ENCODE data around the gene CBX5. TPM values are rescaled to one million over a fixed set of nuclear protein-coding genes. Genes with fewer than 3 reads are reported as not detected.

The CBX5 gene
- total RNA-seq, 1 experiment from 2014 or later: 85.5 TPM

- H3K36me3 ChIP-seq (ENCODE audit: control insufficient read depth, insufficient read depth, low read length): no peaks in the 10 kb centered on the region
- H3K36me3 Mint-ChIP-seq (ENCODE audit: insufficient read depth, unreplicated experiment): no peaks in the 10 kb centered on the region
- intact Hi-C loops (cut with micrococcal nuclease; ENCODE audit: unreplicated experiment): no loop called here
- no peaks in the 10 kb centered on the region for H3K9me3 Mint-ChIP-seq (ENCODE audit: unreplicated experiment)
- H3K4me1 ChIP-seq: peaks cover 24% of the 10 kb centered on the region
- no peaks in the 10 kb centered on the region for H3K27me3 ChIP-seq (replicated peaks; ENCODE audit: control insufficient read depth, insufficient read depth, low read length)
- no peak for DNase-seq
- peaks cover 22% of the 10 kb centered on the region for H3K4me1 Mint-ChIP-seq (ENCODE audit: low read depth, unreplicated experiment)
- no peak overlapping the region for H3K4me3 ChIP-seq (ENCODE audit: low read depth, low read length)
- no peaks in the 10 kb centered on the region for H3K27me3 Mint-ChIP-seq (ENCODE audit: insufficient read depth, unreplicated experiment)
- BruUV-seq (replicated peaks): no TSS peak
- no peak overlapping the region for H3K4me3 Mint-ChIP-seq (ENCODE audit: unreplicated experiment)
- ChIA-PET POLR2A (no interaction called here), CTCF (interaction anchor here (0.9 to 2.3 kb wide), 4 partner anchors 15 to 208 kb away, joined by 3 to 65 read pairs (median 5); partner anchors contain the start of genes HOXC10, HOXC5 and HOXC8)
- no peak overlapping the region for H3K27ac Mint-ChIP-seq (ENCODE audit: unreplicated experiment)
- H3K9me3 ChIP-seq: no peaks in the 10 kb centered on the region
- no peak for TF ChIP-seq CTCF (IDR thresholded peaks at IDR 0.05; ENCODE audit: insufficient read depth in 1 of 2, low read depth in 1 of 2, low read length in 1 of 2, severe bottlenecking in 1 of 2, unreplicated experiment in 1 of 2)
Observed at GRCh38 chr12:54193434-54193833, 86.5 kb downstream of the CBX5 start.

GRCh38 chr12:54191550-54192022 is 88.3 kb downstream of the CBX5 start:
- H3K36me3 Mint-ChIP-seq (ENCODE audit: insufficient read depth, unreplicated experiment): peaks cover 9% of the 10 kb centered on the region
- peaks cover 16% of the 10 kb centered on the region for H3K4me1 Mint-ChIP-seq (ENCODE audit: low read depth, unreplicated experiment)
- intact Hi-C loops (cut with micrococcal nuclease; ENCODE audit: unreplicated experiment): loop anchor here (1.0 kb wide), 4 partner anchors 10 to 185 kb away; no protein-coding TSS in a partner anchor
- H3K4me1 ChIP-seq: peaks cover 37% of the 10 kb centered on the region
- H3K9me3 ChIP-seq: no peaks in the 10 kb centered on the region
- no peaks in the 10 kb centered on the region for H3K36me3 ChIP-seq (ENCODE audit: control insufficient read depth, insufficient read depth, low read length)
- H3K27ac Mint-ChIP-seq (ENCODE audit: unreplicated experiment): no peak overlapping the region
- peak; percentile 74 to 80 for TF ChIP-seq CTCF (IDR thresholded peaks at IDR 0.05; ENCODE audit: insufficient read depth in 1 of 2, low read depth in 1 of 2, low read length in 1 of 2, severe bottlenecking in 1 of 2, unreplicated experiment in 1 of 2)
- H3K9me3 Mint-ChIP-seq (ENCODE audit: unreplicated experiment): no peaks in the 10 kb centered on the region
- H3K27me3 ChIP-seq (replicated peaks; ENCODE audit: control insufficient read depth, insufficient read depth, low read length): no peaks in the 10 kb centered on the region
- no TSS peak for BruUV-seq (replicated peaks)
- POLR2A ChIA-PET: interaction anchor here (0.6 to 1.1 kb wide), 7 partner anchors 15 to 445 kb away, joined by 3 to 10 read pairs (median 3); partner anchors contain the start of genes HOXC5 and HOXC8
- H3K4me3 Mint-ChIP-seq (ENCODE audit: unreplicated experiment): no peak overlapping the region
- H3K27me3 Mint-ChIP-seq (ENCODE audit: insufficient read depth, unreplicated experiment): no peaks in the 10 kb centered on the region
- H3K4me3 ChIP-seq (ENCODE audit: low read depth, low read length): no peak overlapping the region
- peak; percentile 86 to 87 for DNase-seq
- CTCF ChIA-PET: interaction anchor here (0.5 to 5.3 kb wide), 33 partner anchors 10 to 576 kb away, joined by 3 to 65 read pairs (median 4); partner anchors contain the start of genes HOXC10, HOXC5 and HOXC8

GRCh38 chr12:54191126-54191525 is 88.8 kb downstream of the CBX5 start:
- ChIA-PET CTCF (interaction anchor here (0.6 to 5.3 kb wide), 20 partner anchors 10 to 206 kb away, joined by 3 to 65 read pairs (median 4); partner anchors contain the start of genes HOXC10, HOXC5 and HOXC8), POLR2A (interaction anchor here (0.6 to 1.1 kb wide), 4 partner anchors 15 to 184 kb away, joined by 3 to 10 read pairs (median 4); partner anchors contain the start of gene HOXC8)
- Mint-ChIP-seq H3K27ac (ENCODE audit: unreplicated experiment) (no peak overlapping the region), H3K36me3 (ENCODE audit: insufficient read depth, unreplicated experiment) (peaks cover 10% of the 10 kb centered on the region), H3K27me3 (ENCODE audit: insufficient read depth, unreplicated experiment) (no peaks in the 10 kb centered on the region), H3K9me3 (ENCODE audit: unreplicated experiment) (no peaks in the 10 kb centered on the region), H3K4me1 (ENCODE audit: low read depth, unreplicated experiment) (peaks cover 14% of the 10 kb centered on the region), H3K4me3 (ENCODE audit: unreplicated experiment) (no peak overlapping the region)
- H3K4me3 ChIP-seq (ENCODE audit: low read depth, low read length): no peak overlapping the region
- TF ChIP-seq CTCF (IDR thresholded peaks at IDR 0.05; ENCODE audit: insufficient read depth in 1 of 2, low read depth in 1 of 2, low read length in 1 of 2, severe bottlenecking in 1 of 2, unreplicated experiment in 1 of 2): no peak
- no peaks in the 10 kb centered on the region for H3K27me3 ChIP-seq (replicated peaks; ENCODE audit: control insufficient read depth, insufficient read depth, low read length)
- peaks cover 38% of the 10 kb centered on the region for H3K4me1 ChIP-seq
- no peaks in the 10 kb centered on the region for H3K36me3 ChIP-seq (ENCODE audit: control insufficient read depth, insufficient read depth, low read length)
- no peak for DNase-seq
- H3K9me3 ChIP-seq: no peaks in the 10 kb centered on the region
- BruUV-seq (replicated peaks): no TSS peak
- intact Hi-C loops (cut with micrococcal nuclease; ENCODE audit: unreplicated experiment): loop anchor here (1.0 kb wide), 4 partner anchors 10 to 185 kb away; no protein-coding TSS in a partner anchor
